ENCODE measurements around the gene PNRC1. TPM values are rescaled to one million over a fixed set of nuclear protein-coding genes. Genes with fewer than 3 reads are reported as not detected.
"Not testable (repeated sequence)": the region's sequence is repeated elsewhere in the genome, so short reads cannot be mapped to it uniquely, and the experiment has no call there.

Gene PNRC1
- total RNA-seq, 1 experiment from 2014 or later = 66.9 TPM

DNA sequence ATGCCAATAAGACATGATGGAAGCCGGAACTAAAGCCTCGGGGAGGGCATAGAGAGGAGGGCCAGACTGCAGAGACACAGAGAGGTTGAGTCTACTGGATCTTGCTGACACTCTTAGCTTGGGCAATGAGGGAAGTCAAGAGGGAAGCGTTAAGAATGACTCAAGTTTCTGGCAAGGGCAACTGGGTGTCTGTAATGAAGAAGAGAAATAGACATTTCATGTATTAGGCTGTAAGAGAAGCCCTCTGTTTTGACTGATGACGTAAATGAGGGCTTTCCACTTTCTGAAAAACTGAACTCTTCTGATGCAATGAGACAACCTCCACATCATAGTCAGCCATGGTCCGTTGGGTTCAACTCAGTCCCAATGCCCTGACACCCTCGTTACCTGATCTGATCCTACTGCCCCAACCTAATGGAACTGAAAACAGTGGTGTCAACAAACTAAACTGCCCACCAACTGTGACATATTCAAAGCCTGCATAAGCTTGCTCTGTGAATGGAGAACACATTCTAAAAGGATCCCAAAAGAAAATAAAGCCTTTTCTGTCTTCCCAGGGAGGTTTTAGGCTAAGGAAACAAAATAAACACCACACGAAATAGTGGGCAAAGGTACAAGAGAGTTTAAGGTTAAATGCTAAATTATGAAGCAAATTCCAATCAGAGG, 45.8 kb upstream of the PNRC1 start:
- no peaks in the 10 kb centered on the region for H4K20me1 ChIP-seq (ENCODE audit: insufficient read depth)
- H3K79me2 ChIP-seq (ENCODE audit: low read depth) = no peaks in the 10 kb centered on the region
- no TSS peak for BruUV-seq (replicated peaks)
- no peak overlapping the region for H3K4me3 ChIP-seq
- no peak for TF ChIP-seq EZH2 (IDR thresholded peaks at IDR 0.05; ENCODE audit: low read depth)
- TF ChIP-seq, protein P1, sequence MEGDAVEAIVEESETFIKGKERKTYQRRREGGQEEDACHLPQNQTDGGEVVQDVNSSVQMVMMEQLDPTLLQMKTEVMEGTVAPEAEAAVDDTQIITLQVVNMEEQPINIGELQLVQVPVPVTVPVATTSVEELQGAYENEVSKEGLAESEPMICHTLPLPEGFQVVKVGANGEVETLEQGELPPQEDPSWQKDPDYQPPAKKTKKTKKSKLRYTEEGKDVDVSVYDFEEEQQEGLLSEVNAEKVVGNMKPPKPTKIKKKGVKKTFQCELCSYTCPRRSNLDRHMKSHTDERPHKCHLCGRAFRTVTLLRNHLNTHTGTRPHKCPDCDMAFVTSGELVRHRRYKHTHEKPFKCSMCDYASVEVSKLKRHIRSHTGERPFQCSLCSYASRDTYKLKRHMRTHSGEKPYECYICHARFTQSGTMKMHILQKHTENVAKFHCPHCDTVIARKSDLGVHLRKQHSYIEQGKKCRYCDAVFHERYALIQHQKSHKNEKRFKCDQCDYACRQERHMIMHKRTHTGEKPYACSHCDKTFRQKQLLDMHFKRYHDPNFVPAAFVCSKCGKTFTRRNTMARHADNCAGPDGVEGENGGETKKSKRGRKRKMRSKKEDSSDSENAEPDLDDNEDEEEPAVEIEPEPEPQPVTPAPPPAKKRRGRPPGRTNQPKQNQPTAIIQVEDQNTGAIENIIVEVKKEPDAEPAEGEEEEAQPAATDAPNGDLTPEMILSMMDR (conservative IDR thresholded peaks at IDR 0.05) = no peak
- ChIA-PET CTCF (no interaction called here), POLR2A (ENCODE audit: unreplicated experiment) (no interaction called here)
- no peak for DNase-seq
- no peaks in the 10 kb centered on the region for H3K36me3 ChIP-seq (ENCODE audit: low read depth)
- H3F3A ChIP-seq (ENCODE audit: insufficient read depth, low read depth) = no peaks in the 10 kb centered on the region
- H3K9me2 ChIP-seq (ENCODE audit: insufficient read depth) = no peaks in the 10 kb centered on the region
- peaks cover 10% of the 10 kb centered on the region; the same call in 1 of the 2 replicates for H3K4me1 ChIP-seq (replicated peaks; ENCODE audit: insufficient read depth)
- H3K27ac ChIP-seq = peak overlapping the region; percentile 70
- H2AFZ ChIP-seq = 0 out of 2 replicates have a peak overlapping the region, but pooled peaks have one; percentile 60
- intact Hi-C loops (cut with micrococcal nuclease; ENCODE audit: unreplicated experiment) = no loop called here
- no peaks in the 10 kb centered on the region for H3K9me3 ChIP-seq (ENCODE audit: insufficient read depth, low read depth)
- H3K4me2 ChIP-seq = peak overlapping the region; percentile 28; the same call in 1 of the 2 replicates
- H3K27me3 ChIP-seq (ENCODE audit: insufficient read depth, low read depth) = no peaks in the 10 kb centered on the region

DNA sequence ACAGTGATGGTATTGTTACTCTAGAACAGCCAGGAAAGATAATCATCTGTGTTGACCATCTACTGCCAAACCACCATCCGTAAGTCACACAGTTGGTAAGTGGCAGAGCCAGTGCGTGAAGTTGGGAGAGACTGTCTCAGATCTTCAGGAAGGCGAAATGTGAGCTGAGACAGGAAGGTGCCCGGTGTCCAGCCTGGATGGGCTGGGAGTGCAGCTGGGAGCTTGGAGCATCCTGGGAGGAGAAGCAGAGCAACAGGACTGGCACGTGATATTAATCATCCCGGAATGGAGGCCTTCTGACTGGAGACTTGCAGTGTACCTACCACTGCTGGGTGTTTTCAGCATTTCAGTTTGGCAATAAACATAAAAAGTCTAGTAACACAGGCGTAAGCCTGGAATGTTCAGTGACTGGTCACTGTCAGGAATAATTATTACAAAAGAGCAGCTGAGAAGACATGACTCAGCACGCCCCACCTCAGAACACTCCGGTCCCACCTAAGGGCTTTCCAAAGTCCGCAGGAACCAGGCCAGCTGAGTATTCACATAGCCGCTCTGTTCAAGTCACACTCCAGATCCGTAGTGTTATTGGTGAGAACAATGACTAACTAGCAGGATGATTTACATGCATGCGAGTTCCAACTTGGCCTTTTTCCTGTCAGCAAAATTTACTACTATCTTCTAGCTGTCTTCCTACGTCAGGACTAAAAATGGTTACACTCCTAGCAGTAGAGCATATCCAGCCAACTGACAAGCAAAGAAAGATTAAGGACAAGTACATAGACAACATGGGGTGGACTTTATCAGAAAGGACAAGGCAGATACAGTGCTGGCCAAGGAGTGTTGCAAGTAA, 45.1 kb upstream of the PNRC1 start:
- intact Hi-C loops (cut with micrococcal nuclease; ENCODE audit: unreplicated experiment) = no loop called here
- no TSS peak for BruUV-seq (replicated peaks)
- Histone ChIP-seq H3K9me2 (ENCODE audit: insufficient read depth) (no peaks in the 10 kb centered on the region), H3K4me2 (peak overlapping the region; percentile 28), H3K27me3 (ENCODE audit: insufficient read depth, low read depth) (no peaks in the 10 kb centered on the region), H3K79me2 (ENCODE audit: low read depth) (no peaks in the 10 kb centered on the region), H3K9me3 (ENCODE audit: insufficient read depth, low read depth) (no peaks in the 10 kb centered on the region), H3K27ac (peak overlapping the region; percentile 70), H3K36me3 (ENCODE audit: low read depth) (no peaks in the 10 kb centered on the region), H3K4me1 (replicated peaks; ENCODE audit: insufficient read depth) (peaks cover 10% of the 10 kb centered on the region; the same call in 1 of the 2 replicates), H3F3A (ENCODE audit: insufficient read depth, low read depth) (no peaks in the 10 kb centered on the region), H3K4me3 (no peak overlapping the region), H4K20me1 (ENCODE audit: insufficient read depth) (no peaks in the 10 kb centered on the region), H2AFZ (peak overlapping the region; percentile 60; the same call in 1 of the 2 replicates)
- ChIA-PET CTCF (no interaction called here), POLR2A (ENCODE audit: unreplicated experiment) (no interaction called here)
- peak in 1 of 2 experiments; percentile 36 for DNase-seq
- no peak for TF ChIP-seq EZH2 (IDR thresholded peaks at IDR 0.05; ENCODE audit: low read depth)
- TF ChIP-seq, protein P1 (conservative IDR thresholded peaks at IDR 0.05) = no peak

DNA sequence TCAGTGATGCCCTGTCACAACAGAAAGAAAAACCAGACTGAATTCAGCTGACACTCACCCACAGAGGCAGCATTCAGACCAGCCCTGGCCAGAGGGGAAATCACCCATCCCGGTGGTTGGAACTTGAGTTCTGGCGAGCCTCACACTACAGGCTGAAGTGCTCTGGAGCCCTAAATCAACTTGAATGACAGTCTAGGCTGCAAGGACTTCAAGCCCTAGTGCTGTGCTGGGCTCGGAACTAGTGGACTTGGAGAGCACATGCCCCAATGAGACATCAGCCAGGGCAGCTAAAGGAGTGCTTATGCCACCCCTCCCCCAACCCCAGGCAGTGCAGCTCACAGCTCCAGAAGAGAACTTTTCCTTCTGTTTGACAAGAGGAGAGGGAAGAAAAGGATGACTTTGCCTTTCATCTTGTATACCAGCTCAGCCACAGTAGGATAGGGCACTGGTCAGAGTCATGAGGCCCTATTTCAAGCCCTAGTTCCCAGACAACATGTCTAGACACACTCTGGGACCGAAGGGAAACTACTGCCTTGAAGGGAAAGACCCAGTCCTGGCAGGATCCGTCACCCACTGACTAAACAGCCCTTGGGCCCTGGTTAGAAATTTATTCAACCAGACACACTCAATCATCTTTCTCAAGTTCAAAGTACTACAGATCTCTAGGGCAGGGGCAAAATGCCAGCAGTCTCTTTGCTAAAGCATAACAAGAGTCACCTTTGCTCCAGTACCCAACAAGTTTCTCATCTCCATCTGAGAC, 43.2 kb upstream of the PNRC1 start:
- Histone ChIP-seq H3K36me3 (ENCODE audit: low read depth) (no peaks in the 10 kb centered on the region), H3K4me3 (no peak overlapping the region), H3F3A (ENCODE audit: insufficient read depth, low read depth) (no peaks in the 10 kb centered on the region), H3K9me2 (ENCODE audit: insufficient read depth) (no peaks in the 10 kb centered on the region), H3K27me3 (ENCODE audit: insufficient read depth, low read depth) (no peaks in the 10 kb centered on the region), H3K79me2 (ENCODE audit: low read depth) (no peaks in the 10 kb centered on the region), H3K4me1 (replicated peaks; ENCODE audit: insufficient read depth) (peaks cover 10% of the 10 kb centered on the region; the same call in 1 of the 2 replicates), H3K27ac (no peak overlapping the region), H3K9me3 (ENCODE audit: insufficient read depth, low read depth) (no peaks in the 10 kb centered on the region), H4K20me1 (ENCODE audit: insufficient read depth) (no peaks in the 10 kb centered on the region), H2AFZ (no peak overlapping the region), H3K4me2 (no peak overlapping the region)
- TF ChIP-seq EZH2 (IDR thresholded peaks at IDR 0.05; ENCODE audit: low read depth) = no peak
- TF ChIP-seq, protein P1 (conservative IDR thresholded peaks at IDR 0.05) = no peak
- DNase-seq = no peak
- POLR2A ChIA-PET (ENCODE audit: unreplicated experiment) = no interaction called here
- intact Hi-C loops (cut with micrococcal nuclease; ENCODE audit: unreplicated experiment) = no loop called here
- CTCF ChIA-PET = no interaction called here
- BruUV-seq (replicated peaks) = no TSS peak

DNA sequence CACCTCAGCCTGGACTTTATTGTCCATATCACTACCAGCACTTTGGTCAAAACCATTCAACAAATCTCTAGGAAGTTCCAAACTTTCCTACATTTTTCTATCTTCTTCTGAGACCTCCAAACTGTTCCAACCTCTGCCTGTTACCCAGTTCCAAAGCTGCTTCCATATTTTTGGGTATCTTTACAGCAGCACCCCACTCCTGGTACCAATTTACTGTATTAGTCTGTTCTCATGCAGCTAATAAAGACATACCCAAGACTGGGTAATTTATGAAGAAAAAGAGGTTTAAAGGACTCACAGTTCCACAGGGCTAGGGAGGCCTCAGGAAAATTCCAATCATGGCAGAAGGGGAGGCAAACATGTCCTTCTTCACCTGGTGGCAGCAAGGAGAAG, 42.7 kb upstream of the PNRC1 start:
- CTCF ChIA-PET = not testable (repeated sequence)

More for the DNA sequence above, 42.7 kb upstream of the PNRC1 start:
- H3K27ac ChIP-seq; H4K20me1 ChIP-seq (ENCODE audit: insufficient read depth); H2AFZ ChIP-seq; BruUV-seq (replicated peaks); H3F3A ChIP-seq (ENCODE audit: insufficient read depth, low read depth); H3K36me3 ChIP-seq (ENCODE audit: low read depth); H3K27me3 ChIP-seq (ENCODE audit: insufficient read depth, low read depth); H3K4me2 ChIP-seq; H3K4me3 ChIP-seq; H3K79me2 ChIP-seq (ENCODE audit: low read depth); intact Hi-C loops (cut with micrococcal nuclease; ENCODE audit: unreplicated experiment); POLR2A ChIA-PET (ENCODE audit: unreplicated experiment); H3K9me2 ChIP-seq (ENCODE audit: insufficient read depth); H3K9me3 ChIP-seq (ENCODE audit: insufficient read depth, low read depth); DNase-seq: not testable (repeated sequence)
- H3K4me1 ChIP-seq (replicated peaks; ENCODE audit: insufficient read depth) = peaks cover 10% of the 10 kb centered on the region; the same call in 1 of the 2 replicates

Measured in PC-9 (cell line).